Retina (tissue), 1 donor: Measurements from ENCODE around the gene ACTA2.
"Not testable (repeated sequence)": the region's sequence is repeated elsewhere in the genome, so short reads cannot be mapped to it uniquely, and the experiment has no call there.

Experiments used
- DNase-seq: peaks from one replicate; pipeline ENCODE4 v3.0.0-alpha.2; 2016

ACTA2 gene

DNA sequence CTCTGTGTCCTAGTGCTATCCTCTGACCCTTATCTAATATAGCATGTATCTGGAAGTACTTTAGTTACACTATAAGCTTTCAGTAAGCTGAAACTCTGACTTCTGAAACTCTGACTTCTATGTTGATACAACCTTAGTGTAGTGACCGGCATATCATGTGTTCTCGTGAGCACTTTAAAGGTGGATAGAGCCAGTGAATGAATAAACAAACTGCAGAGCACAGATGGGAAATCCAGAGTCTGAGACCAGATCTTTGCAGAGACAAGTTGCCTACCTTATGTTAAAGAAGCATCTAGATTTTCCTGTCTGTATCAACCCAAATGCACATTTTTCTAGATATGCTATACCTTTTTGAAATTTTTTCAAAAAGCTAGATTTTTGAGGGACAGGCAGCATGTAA, 3.5 kb downstream of the ACTA2 start:
- DNase-seq = no peak

DNA sequence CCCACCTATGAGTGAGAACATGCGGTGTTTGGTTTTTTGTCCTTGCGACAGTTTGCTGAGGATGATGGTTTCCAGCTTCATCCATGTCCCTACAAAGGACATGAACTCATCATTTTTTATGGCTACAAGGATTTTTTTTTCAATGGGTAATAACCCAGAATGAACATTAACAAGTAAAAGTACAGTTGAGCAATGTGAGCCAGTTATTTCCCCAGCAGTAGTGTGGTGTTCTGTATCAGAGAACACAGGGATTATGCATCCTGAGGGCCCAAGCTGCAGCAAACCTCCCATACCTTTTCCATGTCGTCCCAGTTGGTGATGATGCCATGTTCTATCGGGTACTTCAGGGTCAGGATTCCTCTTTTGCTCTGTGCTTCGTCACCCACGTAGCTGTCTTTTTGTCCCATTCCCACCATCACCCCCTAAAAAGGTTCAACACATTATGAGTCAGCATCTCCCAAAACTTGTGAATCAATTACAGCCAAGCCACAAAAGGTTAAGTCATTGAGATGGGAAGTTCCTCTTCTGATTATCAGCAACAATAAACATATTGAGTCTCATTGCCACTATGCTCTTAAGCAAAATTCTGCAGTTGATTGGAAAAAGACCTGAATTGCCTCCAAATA, 5.5 kb downstream of the ACTA2 start:
- no peak for DNase-seq

DNA sequence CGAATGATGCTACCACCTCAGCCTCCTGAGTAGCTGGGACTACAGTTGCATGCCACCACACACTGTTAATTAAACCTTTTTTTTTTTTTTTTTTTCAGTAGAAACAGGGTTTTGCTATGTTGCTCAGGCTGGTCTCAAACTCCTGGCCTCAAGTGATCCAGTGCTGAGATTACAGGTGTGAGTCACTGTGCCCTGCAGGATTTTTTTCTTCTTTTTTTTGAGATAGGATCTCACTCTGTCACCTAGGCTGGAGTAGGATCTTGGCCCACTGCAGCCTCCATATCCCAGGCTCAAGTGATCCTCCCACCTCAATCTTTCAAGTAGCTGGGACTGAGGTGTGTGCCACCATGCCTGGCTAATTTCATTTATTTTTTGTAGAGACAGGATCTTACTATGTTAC, 6.4 kb downstream of the ACTA2 start:
- DNase-seq = no peak

DNA sequence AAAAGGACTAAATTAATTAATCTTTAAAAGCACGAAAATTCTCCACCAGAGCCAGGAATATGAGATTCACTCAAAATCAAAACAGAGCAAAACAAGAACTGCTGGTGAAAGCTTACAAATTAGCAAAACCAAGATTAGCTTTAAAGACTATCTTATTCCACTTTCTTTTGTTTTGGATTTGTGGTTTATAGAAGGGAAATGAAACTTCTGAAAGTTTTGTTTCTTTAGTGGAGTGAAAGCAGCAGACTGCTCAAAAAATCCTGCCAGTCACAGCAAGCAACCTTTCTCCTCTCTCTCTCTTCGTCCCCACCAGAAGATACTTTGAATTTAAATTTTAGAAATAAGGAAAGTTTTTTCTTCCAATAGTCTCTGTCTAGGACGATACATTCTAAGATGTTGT, 7.8 kb downstream of the ACTA2 start:
- no peak for DNase-seq

DNA sequence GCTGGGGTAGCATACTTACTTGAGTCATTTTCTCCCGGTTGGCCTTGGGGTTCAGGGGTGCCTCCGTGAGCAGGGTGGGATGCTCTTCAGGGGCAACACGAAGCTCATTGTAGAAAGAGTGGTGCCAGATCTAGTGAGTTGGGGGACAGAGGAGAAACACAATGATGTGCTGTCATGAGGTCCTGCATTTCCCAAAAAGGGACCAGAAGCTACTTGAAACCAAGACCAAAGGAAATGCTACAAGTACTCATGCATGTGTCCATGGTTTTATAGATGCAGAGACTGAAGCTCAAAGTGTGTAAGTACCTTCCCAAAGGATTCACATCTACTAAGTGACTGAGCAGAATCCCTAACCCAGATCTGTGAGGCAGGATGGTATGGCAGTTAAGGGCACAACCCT, 8.8 kb downstream of the ACTA2 start:
- DNase-seq = no peak

DNA sequence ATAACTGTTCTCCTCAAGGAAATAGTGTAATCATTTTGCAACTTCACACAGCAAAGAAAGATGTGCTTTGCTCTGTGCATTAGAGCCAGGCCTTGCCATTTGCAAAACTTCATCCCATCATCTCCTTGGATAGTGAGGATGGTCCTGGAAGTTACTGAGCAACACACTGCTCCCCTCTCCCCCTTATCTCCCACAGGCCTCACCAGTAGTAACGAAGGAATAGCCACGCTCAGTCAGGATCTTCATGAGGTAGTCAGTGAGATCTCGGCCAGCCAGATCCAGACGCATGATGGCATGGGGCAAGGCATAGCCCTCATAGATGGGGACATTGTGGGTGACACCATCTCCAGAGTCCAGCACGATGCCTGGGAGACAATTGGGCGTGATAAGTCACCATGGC, 11.5 kb downstream of the ACTA2 start:
- DNase-seq = no peak

DNA sequence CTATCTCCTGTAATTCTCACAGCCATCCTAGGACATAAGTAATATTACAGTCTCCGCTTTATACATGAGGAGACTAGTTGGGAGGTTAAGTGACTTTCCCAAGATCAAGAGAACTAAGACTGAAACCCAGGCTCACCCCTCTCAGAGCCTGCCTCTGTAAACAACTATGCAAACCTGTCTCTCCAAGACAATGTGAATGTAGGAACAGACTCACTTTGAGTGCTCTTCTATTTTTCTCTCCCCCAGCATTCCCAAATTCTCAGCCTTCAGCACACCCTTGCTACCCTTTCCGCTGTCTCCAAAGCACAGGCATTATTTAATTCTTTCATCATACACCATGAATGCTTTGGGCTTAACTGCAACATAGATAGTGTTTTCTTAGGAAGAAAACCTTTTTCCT, 13.6 kb downstream of the ACTA2 start:
- DNase-seq = no peak

DNA sequence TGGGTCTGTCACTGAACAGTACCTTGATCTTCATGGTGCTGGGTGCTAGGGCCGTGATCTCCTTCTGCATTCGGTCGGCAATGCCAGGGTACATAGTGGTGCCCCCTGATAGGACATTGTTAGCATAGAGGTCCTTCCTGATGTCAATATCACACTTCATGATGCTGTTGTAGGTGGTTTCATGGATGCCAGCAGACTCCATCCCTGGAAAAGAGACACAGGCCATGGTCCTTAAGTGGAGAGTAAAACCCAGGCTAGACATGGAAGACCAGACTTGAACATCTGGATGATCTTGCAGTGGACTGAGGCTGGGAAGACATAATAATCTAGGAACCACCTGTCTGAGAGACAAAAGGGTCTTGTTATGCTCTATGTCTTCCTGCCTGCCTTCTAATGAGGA, 14.5 kb downstream of the ACTA2 start:
- DNase-seq = no peak

DNA sequence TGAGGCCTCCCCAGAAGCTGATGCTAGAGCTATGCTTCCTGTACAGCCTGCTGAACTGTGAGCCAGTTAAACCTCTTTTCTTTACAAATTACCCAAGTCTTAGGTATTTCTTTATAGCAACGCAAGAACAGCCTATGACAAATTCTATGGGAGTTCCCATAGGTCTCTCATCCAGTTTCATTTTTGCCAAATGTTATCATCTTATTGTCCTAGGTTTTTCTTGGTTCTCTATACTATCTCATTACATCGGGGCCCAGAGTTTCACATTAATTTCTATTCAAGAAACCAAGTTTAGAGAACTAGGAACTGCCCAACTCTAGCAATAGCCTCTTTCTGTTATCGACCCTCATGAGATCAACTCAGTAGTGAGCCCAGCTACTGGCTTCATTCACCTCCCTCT, 15.9 kb downstream of the ACTA2 start:
- DNase-seq = no peak

DNA sequence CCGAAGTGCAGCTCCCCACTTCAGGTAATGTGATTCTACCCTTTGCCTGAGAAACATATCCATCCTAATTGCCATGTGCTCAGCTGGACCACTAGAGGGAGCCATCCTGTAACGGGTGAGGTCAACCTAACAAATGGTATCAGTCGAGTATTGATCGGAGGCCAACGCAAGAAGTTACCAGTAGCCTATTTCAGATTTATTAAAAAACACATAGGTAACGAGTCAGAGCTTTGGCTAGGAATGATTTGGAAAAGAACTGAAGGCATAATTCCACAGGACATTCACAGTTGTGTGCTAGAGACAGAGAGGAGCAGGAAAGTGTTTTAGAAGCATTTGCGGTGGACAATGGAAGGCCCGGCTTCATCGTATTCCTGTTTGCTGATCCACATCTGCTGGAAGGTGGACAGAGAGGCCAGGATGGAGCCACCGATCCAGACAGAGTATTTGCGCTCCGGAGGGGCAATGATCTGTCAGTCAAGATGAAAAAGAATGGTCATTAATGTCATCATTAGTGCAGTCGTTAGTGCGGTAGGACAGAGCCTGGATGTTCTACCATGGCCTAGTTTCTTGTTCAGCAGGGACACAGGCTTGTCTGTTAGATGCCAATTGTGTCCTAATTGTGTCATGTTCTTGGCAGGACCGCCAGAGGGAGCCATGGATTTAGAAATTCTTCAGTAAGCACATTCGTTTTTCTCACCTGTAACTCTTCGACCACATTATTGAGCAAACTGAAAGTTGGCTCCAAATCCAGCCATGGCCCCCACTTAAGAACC, 17.5 kb downstream of the ACTA2 start:
- DNase-seq = peak; percentile 76

DNA sequence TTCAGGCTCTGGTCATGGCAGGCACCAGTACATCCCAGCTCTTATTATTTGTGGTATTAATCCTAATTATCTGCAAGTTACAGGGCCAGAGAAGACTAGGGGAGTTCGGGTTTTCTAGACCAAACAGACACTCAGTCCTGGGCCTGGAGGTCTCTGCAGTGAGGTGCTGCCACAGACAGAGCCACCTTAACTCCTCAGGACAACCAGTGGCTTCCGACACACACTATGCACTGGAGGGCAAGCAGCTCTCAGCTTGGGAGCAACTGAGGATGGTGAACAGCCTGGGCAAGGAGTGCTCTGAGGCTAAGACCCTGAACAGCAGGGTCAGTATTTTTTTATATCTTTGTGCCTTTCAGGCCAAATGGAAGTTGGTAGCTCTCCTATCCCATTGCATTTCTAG, 19.0 kb downstream of the ACTA2 start:
- no peak for DNase-seq

DNA sequence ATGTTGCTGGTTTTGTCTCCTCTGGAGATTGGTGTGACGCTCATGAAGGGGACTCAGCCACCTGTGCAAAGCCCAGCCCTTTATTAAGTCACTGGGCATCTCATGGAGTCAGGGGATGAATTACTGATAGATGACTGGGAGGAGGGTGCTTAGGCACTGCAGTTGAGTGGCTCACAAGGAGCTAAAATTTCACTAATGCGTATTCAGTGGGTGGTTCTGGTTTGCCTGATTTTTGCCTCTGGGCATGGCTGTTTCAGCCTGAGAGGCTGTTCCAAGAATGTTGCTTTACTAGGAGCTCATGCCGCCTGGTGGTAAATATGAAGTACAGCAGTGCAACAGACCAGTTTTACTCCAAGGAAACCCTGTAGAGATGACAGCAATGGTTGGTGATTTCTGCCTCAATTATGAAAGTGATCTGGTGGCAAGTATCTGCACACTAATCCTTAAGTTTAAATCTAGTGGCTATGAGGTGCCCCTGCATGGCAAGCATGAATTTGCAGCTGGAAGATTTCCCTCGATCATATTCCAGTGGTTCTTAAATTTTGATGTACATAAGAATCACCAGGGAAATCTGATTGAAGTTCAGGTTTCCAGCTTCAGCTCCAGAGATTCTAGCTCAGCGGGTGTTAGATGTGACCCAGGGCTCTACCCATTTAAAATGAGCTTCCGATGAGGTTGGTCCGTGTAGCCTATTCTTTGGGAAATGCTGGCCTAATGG, 19.9 kb downstream of the ACTA2 start:
- peak; percentile 76 for DNase-seq

DNA sequence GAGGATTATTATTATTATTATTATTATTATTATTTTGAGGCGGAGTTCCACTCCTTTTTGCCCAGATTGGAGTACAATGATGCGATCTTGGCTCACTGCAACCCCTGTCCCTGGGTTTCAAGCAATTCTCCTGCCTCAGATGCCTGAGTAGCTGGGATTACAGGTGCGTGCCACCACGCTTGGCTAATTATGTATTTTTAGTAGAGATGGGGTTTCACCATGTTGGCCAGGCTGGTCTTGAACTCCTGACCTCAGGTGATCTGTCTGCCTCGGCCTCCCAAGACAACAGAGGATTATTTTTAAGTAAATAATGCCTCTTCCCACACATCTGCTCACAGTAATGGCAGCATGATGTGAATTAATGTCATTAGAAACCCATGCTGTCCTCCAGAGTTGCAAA, 20.5 kb downstream of the ACTA2 start:
- not testable (repeated sequence) for DNase-seq

DNA sequence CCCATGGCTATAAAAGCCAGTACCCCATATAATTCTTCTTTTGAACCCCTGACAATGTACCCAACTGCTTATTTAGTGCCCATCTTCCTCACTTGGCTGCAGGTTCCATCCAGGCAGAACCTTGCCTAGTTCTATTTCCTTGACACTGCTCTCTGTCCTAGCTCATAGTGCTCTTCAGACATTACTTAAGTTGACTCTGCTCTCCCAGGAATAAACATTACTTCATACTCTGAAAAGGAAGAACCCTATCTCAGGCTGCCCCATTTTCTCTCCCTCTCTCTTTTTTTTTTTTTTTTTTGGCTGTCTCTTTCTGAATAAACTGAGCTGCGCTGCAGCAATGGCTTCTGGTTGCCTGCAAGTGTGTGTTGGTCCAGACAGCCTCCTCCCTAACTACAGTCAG, 21.0 kb downstream of the ACTA2 start:
- DNase-seq = no peak

DNA sequence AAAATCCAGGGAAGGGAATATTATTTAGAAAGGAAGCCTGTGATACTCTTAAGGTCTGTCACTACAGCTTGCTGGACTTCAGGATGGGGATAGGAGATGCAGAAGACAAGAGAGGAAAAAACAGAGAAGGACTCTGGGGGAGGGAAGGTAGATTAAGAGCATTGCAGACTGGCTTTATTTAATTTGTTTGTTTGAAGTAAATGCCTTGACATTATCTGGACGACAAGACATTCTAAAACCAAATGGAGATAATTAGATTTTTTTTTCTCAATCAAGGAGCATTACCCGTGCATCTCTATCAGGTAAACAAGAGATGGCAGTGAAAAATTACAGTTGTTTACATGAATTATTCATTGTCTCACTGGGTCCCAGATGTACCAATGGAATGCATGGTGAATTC, 24.3 kb downstream of the ACTA2 start:
- no peak for DNase-seq

DNA sequence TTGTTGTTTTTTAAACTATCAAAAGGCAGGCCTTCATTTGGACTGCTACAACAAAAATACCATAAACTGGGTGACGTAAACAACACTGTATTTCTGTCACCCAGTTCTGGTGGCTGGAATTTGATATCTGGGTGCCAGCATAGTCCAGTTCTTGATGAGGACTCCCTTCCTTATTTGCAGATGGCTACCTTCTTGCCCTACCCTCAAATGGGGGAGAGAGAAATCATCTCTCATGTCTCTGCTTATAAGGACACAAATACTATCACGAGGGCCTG, 25.2 kb downstream of the ACTA2 start:
- no peak for DNase-seq

DNA sequence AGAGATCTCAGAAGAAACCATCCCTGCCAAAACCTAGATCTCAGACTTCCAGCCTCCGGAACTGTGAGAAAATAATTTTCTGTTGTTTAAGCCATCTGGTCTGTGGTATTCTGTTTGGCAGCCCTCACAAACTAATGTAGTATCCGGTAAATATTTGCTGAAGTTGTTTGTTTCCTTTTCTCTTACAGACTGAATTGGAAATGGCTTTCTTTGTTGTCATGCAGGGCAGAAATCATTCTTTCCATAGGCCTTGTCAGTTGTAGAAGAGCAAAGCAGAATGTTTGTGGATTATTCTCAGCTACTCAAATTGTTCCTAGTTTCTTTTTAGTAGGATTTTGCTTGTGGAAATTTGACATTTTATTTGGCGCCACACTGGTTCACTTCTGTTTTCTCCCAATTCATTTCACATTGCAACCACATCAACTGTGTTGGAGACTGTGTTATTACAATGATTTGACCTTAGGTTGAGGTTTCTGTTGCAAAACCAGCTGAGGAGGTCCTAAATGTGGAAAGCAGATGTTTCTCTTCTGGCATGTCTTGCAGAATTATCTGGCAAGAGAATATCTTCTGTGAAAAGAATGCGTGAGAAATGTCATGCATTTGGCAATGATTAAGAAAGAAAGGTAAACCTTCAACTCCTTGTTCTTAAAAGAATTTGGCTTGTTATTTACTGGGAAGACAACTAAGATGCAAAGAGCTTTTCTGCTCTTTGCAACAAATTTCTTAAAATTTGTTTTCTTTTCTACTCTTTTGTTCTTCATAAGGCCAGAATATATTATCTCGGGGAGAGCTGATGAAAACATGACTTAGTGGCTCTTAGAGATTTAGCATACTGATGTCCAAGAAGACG, 25.8 kb downstream of the ACTA2 start:
- no peak for DNase-seq

DNA sequence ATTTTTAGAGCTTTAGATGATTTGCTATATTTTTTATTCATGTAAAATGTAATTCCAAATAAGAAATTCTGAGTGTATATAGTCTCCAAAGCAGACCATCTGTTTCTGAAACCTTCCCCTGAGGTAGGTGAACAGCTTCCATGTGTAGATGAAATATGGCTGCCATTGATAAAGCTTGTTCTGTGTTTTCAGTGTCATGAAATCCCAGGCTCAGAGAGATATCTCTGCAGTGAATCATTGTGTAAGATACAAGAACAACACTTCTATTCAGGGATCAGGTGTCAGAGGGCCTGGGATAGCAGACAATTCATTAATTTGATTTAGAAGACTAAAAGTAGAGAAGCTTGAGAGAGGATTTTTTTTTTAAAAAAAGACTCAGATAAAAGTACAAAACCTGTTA, 29.1 kb downstream of the ACTA2 start:
- DNase-seq = no peak

DNA sequence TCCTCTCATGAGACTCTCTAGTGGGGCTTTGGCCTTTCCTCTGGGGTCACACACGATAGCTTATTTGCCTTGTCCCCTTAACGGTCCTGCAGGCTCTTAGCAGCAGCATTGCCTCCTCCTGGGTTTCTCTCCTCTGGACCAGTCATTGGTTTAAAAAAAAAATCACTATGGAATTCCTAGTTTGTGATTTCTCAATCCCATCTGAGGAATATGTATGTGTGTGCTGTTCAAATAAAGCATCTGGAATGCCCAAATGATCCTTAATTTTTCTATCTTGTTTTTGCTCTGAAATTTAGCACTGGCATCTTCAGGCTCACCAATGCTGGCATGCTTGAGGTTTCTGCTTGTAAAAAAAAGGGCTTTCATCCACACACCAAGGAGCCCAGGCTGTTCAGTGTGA, 30.5 kb downstream of the ACTA2 start:
- no peak for DNase-seq

DNA sequence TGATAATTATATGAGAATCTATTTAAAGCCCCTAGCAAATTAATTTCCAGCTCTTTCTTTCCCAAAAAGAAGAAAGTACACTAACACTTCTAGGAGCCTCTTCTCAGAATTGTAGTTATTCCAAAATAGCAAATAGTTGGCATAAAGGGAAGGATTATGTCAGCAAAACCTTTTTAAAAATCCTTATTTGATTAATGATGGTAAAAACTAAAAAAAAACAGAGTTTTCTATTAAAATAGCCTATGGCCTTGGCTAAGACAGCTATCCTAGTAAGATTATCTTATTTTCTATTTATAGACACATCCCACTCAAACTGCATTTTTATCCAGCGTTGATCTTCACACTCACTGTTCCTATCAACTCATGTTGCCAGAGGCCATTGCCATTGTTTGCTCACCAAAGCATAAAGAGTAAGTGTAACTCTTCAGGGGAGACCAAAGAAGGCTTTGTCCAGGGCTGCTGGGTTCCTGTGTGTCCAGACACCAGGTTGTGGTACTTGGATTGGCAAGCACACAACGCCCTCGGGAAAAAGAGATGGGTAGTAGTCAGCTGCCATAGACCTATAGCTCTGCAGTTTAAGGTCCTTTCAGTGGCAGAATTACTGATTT, 31.5 kb downstream of the ACTA2 start:
- no peak for DNase-seq

DNA sequence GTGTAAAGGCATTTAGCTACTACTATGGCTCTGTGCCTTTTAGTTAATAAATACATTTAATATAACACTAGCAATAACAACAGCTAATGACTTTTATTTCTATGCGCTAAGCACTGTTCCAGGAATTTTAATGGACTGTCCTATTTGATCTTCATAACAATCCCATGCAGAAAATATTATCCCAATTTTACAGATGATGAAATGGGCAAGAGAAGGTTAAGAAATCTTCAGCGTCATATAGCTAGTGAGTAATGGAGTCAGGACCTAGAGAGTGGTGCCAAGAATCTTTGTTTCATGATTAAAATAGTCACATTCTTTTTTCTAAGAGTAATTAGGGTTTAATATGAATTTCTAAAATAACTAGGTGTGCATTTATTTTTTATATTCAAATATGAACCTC, 32.4 kb downstream of the ACTA2 start:
- DNase-seq = no peak

DNA sequence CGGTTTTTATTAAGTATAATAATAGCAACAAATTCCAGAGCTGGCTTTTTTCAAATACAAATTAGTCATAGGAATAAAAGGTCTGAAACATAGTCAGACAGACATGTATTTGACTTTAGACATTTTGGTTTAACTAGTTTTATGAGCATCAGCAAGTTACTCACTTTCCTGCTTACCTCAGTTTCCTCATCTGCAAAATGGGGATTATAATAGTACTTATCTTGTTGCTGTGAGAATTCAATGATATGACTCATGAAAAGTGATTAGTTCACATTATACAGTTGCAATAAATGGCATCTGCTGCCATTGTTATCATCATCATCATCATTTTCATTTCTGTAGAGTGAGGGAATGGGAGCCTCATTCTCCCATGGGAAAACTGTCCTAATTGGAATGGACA, 33.5 kb downstream of the ACTA2 start:
- DNase-seq = no peak
